Osteoblast (primary cell): ENCODE results near the gene PHYKPL. TPM values are rescaled to one million over a fixed set of nuclear protein-coding genes. Genes with fewer than 3 reads are reported as not detected.

Source experiments
- DNase-seq: peaks from one replicate; pipeline ENCODE4 v3.0.0; 2011; ENCODE audit warnings: low spot score, mixed read lengths; ENCODE audit not compliant: insufficient read length; ENCODE audit errors: missing footprints
- H2AFZ ChIP-seq: 2 replicates; pipeline ENCODE4 v1.6.0; 2011; ENCODE audit warnings: mild to moderate bottlenecking, low read length
- H3K27ac ChIP-seq: 2 replicates; pipeline ENCODE4 v1.5.1; 2011; ENCODE audit warnings: mild to moderate bottlenecking, low read depth, low read length, moderate library complexity
- H3K27me3 ChIP-seq: 2 replicates; pipeline ENCODE4 v1.6.0; 2012; ENCODE audit warnings: mild to moderate bottlenecking, control low read depth, inconsistent platforms, low read length, moderate library complexity; ENCODE audit not compliant: insufficient read depth
- H3K36me3 ChIP-seq: 2 replicates; pipeline ENCODE4 v1.5.1; 2011; ENCODE audit warnings: mild to moderate bottlenecking, low read length, control low read depth, moderate library complexity; ENCODE audit not compliant: insufficient read depth
- H3K4me1 ChIP-seq: 2 replicates; pipeline ENCODE4 v1.5.1; 2011; ENCODE audit warnings: mild to moderate bottlenecking, low read length, control low read depth, moderate library complexity; ENCODE audit not compliant: insufficient read depth
- H3K4me2 ChIP-seq: 2 replicates; pipeline ENCODE4 v1.6.0; 2011; ENCODE audit warnings: mild to moderate bottlenecking, low read length; ENCODE audit not compliant: insufficient read depth
- H3K4me3 ChIP-seq: fragments of 200-600 bp; sonication (generic); 3 replicates; pipeline ENCODE4 v1.5.1; 2012; ENCODE audit warnings: mild to moderate bottlenecking, low read length, inconsistent platforms; ENCODE audit not compliant: insufficient read depth
- H3K79me2 ChIP-seq: 2 replicates; pipeline ENCODE4 v1.6.0; 2012; ENCODE audit warnings: mild to moderate bottlenecking, low read length, control low read depth, inconsistent platforms; ENCODE audit not compliant: insufficient read depth
- H3K9me3 ChIP-seq: 2 replicates; pipeline ENCODE4 v1.5.1; 2011; ENCODE audit warnings: low read depth, low read length, control low read depth
- H4K20me1 ChIP-seq: 2 replicates; pipeline ENCODE4 v1.6.0; 2012; ENCODE audit warnings: mild to moderate bottlenecking, low read length, control low read depth; ENCODE audit not compliant: insufficient read depth
- CTCF ChIP-seq: IDR thresholded peaks from 2 replicates; pipeline ENCODE4 v1.5.1; 2011; ENCODE audit warnings: mild to moderate bottlenecking, low read depth, low read length, moderate library complexity; ENCODE audit errors: extremely low read depth
- total RNA-seq: library from RNA; depleted of rRNA; stranded (reverse); fragments of >200 nt; gene quantifications from 2 replicates; pipeline ENCODE4 v1.2.3, GENCODE V29; 2012

Gene PHYKPL
- total RNA-seq, 1 donor = 35.1 TPM

DNA sequence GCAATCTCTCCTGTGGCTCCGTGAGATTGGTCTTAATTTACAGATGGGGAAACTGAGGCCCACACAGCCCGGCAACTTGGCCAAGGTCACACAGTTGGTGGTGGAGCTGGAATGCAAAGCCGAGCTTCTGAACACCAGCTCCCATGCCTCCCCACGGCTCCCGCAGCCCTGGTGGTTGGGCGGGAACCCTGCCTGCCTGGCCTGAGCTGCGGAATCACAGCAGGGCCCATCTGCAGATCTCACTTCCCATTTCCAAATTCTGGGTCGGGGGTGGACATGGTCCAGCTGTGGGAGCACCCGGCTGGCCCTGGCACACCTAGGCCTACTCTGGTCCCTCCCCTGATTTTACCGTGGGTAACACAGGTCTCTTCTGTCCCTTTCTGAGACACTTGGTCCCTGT is 35.3 kb upstream of the PHYKPL start:
- no peak for TF ChIP-seq CTCF
- H3K36me3 ChIP-seq = no peaks in the 10 kb centered on the region
- H3K79me2 ChIP-seq = no peaks in the 10 kb centered on the region
- H3K27ac ChIP-seq = no peak overlapping the region
- no peak for DNase-seq
- no peaks in the 10 kb centered on the region for H3K9me3 ChIP-seq
- no peaks in the 10 kb centered on the region for H4K20me1 ChIP-seq
- no peak overlapping the region for H2AFZ ChIP-seq
- no peaks in the 10 kb centered on the region for H3K4me1 ChIP-seq
- no peaks in the 10 kb centered on the region for H3K27me3 ChIP-seq
- H3K4me3 ChIP-seq = no peak overlapping the region
- H3K4me2 ChIP-seq = no peak overlapping the region

GRCh38 chr5:178267245-178267644 is 34.6 kb upstream of the PHYKPL start:
- no peak overlapping the region for H3K4me3 ChIP-seq
- H3K4me1 ChIP-seq = no peaks in the 10 kb centered on the region
- H3K27ac ChIP-seq = no peak overlapping the region
- DNase-seq = no peak
- H4K20me1 ChIP-seq = no peaks in the 10 kb centered on the region
- no peak for TF ChIP-seq CTCF
- no peaks in the 10 kb centered on the region for H3K27me3 ChIP-seq
- no peak overlapping the region for H2AFZ ChIP-seq
- H3K79me2 ChIP-seq = no peaks in the 10 kb centered on the region
- no peaks in the 10 kb centered on the region for H3K9me3 ChIP-seq
- no peaks in the 10 kb centered on the region for H3K36me3 ChIP-seq
- H3K4me2 ChIP-seq = no peak overlapping the region

- Histone ChIP-seq H2AFZ (no peak overlapping the region), H3K27ac (no peak overlapping the region), H3K4me2 (no peak overlapping the region), H3K27me3 (no peaks in the 10 kb centered on the region), H4K20me1 (no peaks in the 10 kb centered on the region), H3K4me3 (no peak overlapping the region), H3K9me3 (no peaks in the 10 kb centered on the region), H3K36me3 (no peaks in the 10 kb centered on the region), H3K4me1 (no peaks in the 10 kb centered on the region), H3K79me2 (no peaks in the 10 kb centered on the region)
- no peak for TF ChIP-seq CTCF
- no peak for DNase-seq
These were observed 34.0 kb upstream of the PHYKPL start for GRCh38 chr5:178266581-178266980.

DNA sequence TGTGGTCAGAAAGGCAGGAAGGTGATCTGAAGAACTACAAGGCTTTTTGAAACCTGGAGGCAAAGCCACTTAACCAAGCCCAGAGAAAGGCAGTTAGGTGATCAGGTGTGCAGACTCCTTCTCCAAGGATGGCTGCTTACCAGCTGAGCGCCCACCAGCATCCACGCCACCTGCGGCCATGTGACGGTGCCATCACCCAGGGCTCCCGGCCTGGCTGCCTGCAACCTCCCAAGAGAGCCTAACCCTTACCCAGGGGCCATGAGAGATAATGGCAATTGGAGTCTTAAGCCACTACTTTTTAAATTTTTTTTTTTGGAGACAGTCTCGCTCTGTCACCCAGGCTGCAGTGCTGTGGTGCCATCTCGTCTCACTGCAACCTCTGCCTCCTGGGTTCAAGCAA is 33.1 kb upstream of the PHYKPL start:
- H3K36me3 ChIP-seq = no peaks in the 10 kb centered on the region
- H2AFZ ChIP-seq = no peak overlapping the region
- no peak overlapping the region for H3K4me2 ChIP-seq
- no peaks in the 10 kb centered on the region for H3K27me3 ChIP-seq
- H3K27ac ChIP-seq = no peak overlapping the region
- H4K20me1 ChIP-seq = no peaks in the 10 kb centered on the region
- no peak for TF ChIP-seq CTCF
- no peaks in the 10 kb centered on the region for H3K9me3 ChIP-seq
- no peak for DNase-seq
- H3K4me1 ChIP-seq = no peaks in the 10 kb centered on the region
- H3K4me3 ChIP-seq = no peak overlapping the region
- H3K79me2 ChIP-seq = no peaks in the 10 kb centered on the region
